ENCODE measurements around the gene PEX14. TPM values are rescaled to one million over a fixed set of nuclear protein-coding genes. Genes with fewer than 3 reads are reported as not detected.

The PEX14 gene
- total and polyA plus RNA-seq, 5 donors from 2014 or later, result 3.5 to 22.4 (median 4.9) TPM

- Histone ChIP-seq H3K36me3 (ENCODE audit: control insufficient read depth, insufficient read depth, low read length) (peaks cover 3% of the 10 kb centered on the region), H3K27me3 (ENCODE audit: control insufficient read depth, insufficient read depth, low read length) (no peaks in the 10 kb centered on the region), H3K9me3 (ENCODE audit: control insufficient read depth in 2 of 2, low read length in 2 of 2) (no peaks in the 10 kb centered on the region), H3K27ac (ENCODE audit: insufficient read depth, low read length, poor library complexity, severe bottlenecking) (no peak overlapping the region), H3K4me3 (ENCODE audit: low read depth, low read length) (no peak overlapping the region), H3K4me1 (ENCODE audit: control insufficient read depth, insufficient read depth, low read length, poor library complexity, severe bottlenecking) (peaks cover 7% of the 10 kb centered on the region)
- Mint-ChIP-seq H3K36me3 (no peaks in the 10 kb centered on the region), H3K4me3 (no peak overlapping the region), H3K27ac (no peak overlapping the region), H3K4me1 (peaks cover 0 to 5% (median under 1%) of the 10 kb centered on the region in 4 donors), H3K27me3 (no peaks in the 10 kb centered on the region), H3K9me3 (no peaks in the 10 kb centered on the region)
- no peak for DNase-seq
- no peak for ATAC-seq (ENCODE audit: low read depth in 2 of 2)
These were observed 167.2 kb downstream of the PEX14 start for GRCh38 chr1:10641976-10642375.

DNA sequence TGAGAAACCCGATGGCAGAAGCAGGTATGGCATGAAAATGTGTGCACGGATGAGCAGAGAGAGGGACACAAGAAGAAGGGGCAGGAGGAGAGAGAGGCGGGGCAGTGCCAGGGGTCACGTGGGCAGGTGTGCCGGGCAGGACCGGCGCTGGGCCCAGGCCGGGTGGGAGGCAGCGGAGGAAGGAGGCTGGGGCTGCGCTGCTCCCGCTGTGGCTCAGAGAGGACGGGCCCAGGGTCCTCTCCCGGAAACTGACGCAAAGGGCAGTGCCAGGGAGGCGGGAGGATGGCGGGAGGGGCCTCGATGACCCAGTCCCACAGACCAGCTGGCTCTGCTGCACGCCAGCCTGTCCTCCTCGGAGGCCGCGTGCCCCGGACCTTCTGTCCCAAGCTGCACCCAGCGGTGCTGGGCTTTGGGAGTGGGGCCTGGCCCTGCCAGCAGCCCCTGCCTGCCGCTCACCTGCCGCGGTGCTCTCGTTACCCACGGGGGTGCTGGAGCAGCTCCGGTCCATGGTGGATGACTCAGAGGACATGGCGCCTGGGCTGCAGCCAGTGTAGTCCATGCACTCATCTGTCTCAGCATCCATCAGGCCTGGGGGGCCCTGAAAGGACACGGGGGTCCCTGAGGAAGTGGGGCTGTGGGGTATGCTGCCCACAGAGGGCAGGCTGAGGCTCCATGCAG lies 167.8 kb downstream of the PEX14 start:
- Mint-ChIP-seq H3K36me3 (no peaks in the 10 kb centered on the region), H3K4me3 (no peak overlapping the region), H3K27ac (peak overlapping the region in 1 of 3 donors; percentile 56), H3K4me1 (peaks cover 0 to 4% (median 0%) of the 10 kb centered on the region in 4 donors), H3K9me3 (no peaks in the 10 kb centered on the region), H3K27me3 (no peaks in the 10 kb centered on the region)
- Histone ChIP-seq H3K9me3 (ENCODE audit: control insufficient read depth in 2 of 2, low read length in 2 of 2) (no peaks in the 10 kb centered on the region), H3K27ac (ENCODE audit: insufficient read depth, low read length, poor library complexity, severe bottlenecking) (no peak overlapping the region), H3K4me1 (ENCODE audit: control insufficient read depth, insufficient read depth, low read length, poor library complexity, severe bottlenecking) (peaks cover 7% of the 10 kb centered on the region), H3K27me3 (ENCODE audit: control insufficient read depth, insufficient read depth, low read length) (no peaks in the 10 kb centered on the region), H3K36me3 (ENCODE audit: control insufficient read depth, insufficient read depth, low read length) (peaks cover 3% of the 10 kb centered on the region), H3K4me3 (ENCODE audit: low read depth, low read length) (no peak overlapping the region)
- DNase-seq (no peak), ATAC-seq (ENCODE audit: low read depth in 2 of 2) (no peak)

GRCh38 chr1:10643607-10644306 lies 169.0 kb downstream of the PEX14 start:
- H3K27ac ChIP-seq (ENCODE audit: insufficient read depth, low read length, poor library complexity, severe bottlenecking), result no peak overlapping the region
- ATAC-seq (ENCODE audit: low read depth in 2 of 2) (no peak), DNase-seq (no peak)
- no peaks in the 10 kb centered on the region for H3K27me3 Mint-ChIP-seq
- H3K9me3 ChIP-seq (ENCODE audit: control insufficient read depth in 2 of 2, low read length in 2 of 2), result no peaks in the 10 kb centered on the region
- H3K36me3 Mint-ChIP-seq, result no peaks in the 10 kb centered on the region
- H3K36me3 ChIP-seq (ENCODE audit: control insufficient read depth, insufficient read depth, low read length), result peaks cover 3% of the 10 kb centered on the region
- no peak overlapping the region for H3K27ac Mint-ChIP-seq
- H3K27me3 ChIP-seq (ENCODE audit: control insufficient read depth, insufficient read depth, low read length), result no peaks in the 10 kb centered on the region
- no peaks in the 10 kb centered on the region for H3K4me1 ChIP-seq (ENCODE audit: control insufficient read depth, insufficient read depth, low read length, poor library complexity, severe bottlenecking)
- no peak overlapping the region for H3K4me3 Mint-ChIP-seq
- no peaks in the 10 kb centered on the region for H3K9me3 Mint-ChIP-seq
- H3K4me1 Mint-ChIP-seq, result no peaks in the 10 kb centered on the region
- H3K4me3 ChIP-seq (ENCODE audit: low read depth, low read length), result no peak overlapping the region

DNA sequence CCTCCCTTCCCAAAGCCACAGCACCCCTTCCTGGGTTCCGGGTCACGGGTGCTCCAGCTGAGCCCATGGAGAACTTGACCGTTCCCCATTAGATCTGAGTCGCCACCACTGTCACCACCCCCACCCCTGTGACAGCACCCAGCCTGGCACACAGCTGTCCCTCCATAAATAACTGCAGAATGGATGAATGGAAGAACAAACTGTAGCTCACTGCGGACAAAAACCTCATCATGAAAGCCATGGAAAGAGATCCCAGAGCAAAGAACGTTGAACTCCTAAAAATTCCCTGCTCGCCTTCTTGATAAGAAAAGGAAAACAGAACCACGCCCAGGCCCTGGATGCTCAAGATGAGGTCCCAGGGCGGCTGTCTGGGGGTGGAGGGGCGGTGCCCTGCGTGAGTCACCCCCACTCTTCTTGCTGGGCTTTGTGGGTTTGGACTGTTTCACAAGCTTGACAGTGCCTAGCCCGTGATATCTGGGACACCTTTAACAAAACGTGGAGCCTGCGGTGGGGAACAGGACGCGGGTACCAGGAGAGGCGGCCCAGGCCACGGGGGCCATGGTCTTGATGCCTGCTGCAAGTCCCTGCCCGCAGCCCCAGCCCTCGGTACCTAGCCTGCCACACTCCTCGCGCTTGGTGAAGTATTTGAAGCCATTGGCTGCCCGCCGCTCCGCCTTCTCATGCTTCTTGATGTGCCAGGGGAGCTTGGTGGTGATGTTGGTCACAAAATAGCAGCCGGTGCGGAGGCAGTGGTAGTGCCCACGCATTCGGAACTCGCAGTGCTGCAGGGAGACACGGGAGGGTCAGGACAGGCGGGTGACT lies 169.8 kb downstream of the PEX14 start:
- H3K27ac Mint-ChIP-seq, result no peak overlapping the region
- no peak overlapping the region for H3K4me3 Mint-ChIP-seq
- H3K9me3 Mint-ChIP-seq, result no peaks in the 10 kb centered on the region

DNA sequence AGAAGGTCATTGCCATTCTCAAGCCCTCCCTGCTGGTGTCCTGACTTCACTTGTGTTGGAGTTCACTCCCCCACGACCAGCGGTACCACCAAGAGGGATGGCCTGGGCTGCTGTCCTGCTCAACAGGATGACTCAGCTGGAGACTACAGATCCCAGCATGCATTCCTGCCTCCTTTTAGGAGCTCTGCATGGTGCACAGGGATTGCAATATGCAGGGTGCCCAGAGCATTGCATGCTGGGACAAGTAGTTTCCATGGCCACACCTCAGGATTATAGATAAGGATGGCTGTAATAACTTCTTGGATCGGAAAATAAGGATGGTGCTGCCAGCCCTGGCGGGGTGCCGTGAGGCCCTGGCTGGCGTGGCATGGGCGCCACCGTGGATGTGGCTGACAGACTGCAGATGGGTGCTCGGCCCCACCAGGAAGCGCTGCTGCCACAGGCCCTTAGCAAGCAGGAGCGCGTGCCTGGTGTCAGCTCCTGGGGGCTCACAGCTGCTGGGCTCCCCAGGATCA lies 171.7 kb downstream of the PEX14 start:
- Histone ChIP-seq H3K27me3 (ENCODE audit: control insufficient read depth, insufficient read depth, low read length) (no peaks in the 10 kb centered on the region), H3K4me1 (ENCODE audit: control insufficient read depth, insufficient read depth, low read length, poor library complexity, severe bottlenecking) (no peaks in the 10 kb centered on the region), H3K27ac (ENCODE audit: insufficient read depth, low read length, poor library complexity, severe bottlenecking) (no peak overlapping the region), H3K4me3 (ENCODE audit: low read depth, low read length) (no peak overlapping the region), H3K36me3 (ENCODE audit: control insufficient read depth, insufficient read depth, low read length) (peaks cover 3% of the 10 kb centered on the region), H3K9me3 (ENCODE audit: control insufficient read depth in 2 of 2, low read length in 2 of 2) (no peaks in the 10 kb centered on the region)
- no peaks in the 10 kb centered on the region for H3K9me3 Mint-ChIP-seq
- no peak overlapping the region for H3K4me3 Mint-ChIP-seq
- no peaks in the 10 kb centered on the region for H3K27me3 Mint-ChIP-seq
- H3K36me3 Mint-ChIP-seq, result no peaks in the 10 kb centered on the region
- no peak overlapping the region for H3K27ac Mint-ChIP-seq
- DNase-seq (no peak), ATAC-seq (ENCODE audit: low read depth in 2 of 2) (no peak)
- H3K4me1 Mint-ChIP-seq, result no peaks in the 10 kb centered on the region

More for the DNA sequence above, 169.8 kb downstream of the PEX14 start:
- Mint-ChIP-seq H3K36me3 (no peaks in the 10 kb centered on the region), H3K27me3 (no peaks in the 10 kb centered on the region), H3K4me1 (no peaks in the 10 kb centered on the region)
- no peak overlapping the region for H3K27ac ChIP-seq (ENCODE audit: insufficient read depth, low read length, poor library complexity, severe bottlenecking)
- DNase-seq (no peak), ATAC-seq (ENCODE audit: low read depth in 2 of 2) (no peak)
- H3K4me3 ChIP-seq (ENCODE audit: low read depth, low read length), result no peak overlapping the region
- peaks cover 3% of the 10 kb centered on the region for H3K36me3 ChIP-seq (ENCODE audit: control insufficient read depth, insufficient read depth, low read length)
- H3K4me1 ChIP-seq (ENCODE audit: control insufficient read depth, insufficient read depth, low read length, poor library complexity, severe bottlenecking), result no peaks in the 10 kb centered on the region
- no peaks in the 10 kb centered on the region for H3K27me3 ChIP-seq (ENCODE audit: control insufficient read depth, insufficient read depth, low read length)
- no peaks in the 10 kb centered on the region for H3K9me3 ChIP-seq (ENCODE audit: control insufficient read depth in 2 of 2, low read length in 2 of 2)

DNA sequence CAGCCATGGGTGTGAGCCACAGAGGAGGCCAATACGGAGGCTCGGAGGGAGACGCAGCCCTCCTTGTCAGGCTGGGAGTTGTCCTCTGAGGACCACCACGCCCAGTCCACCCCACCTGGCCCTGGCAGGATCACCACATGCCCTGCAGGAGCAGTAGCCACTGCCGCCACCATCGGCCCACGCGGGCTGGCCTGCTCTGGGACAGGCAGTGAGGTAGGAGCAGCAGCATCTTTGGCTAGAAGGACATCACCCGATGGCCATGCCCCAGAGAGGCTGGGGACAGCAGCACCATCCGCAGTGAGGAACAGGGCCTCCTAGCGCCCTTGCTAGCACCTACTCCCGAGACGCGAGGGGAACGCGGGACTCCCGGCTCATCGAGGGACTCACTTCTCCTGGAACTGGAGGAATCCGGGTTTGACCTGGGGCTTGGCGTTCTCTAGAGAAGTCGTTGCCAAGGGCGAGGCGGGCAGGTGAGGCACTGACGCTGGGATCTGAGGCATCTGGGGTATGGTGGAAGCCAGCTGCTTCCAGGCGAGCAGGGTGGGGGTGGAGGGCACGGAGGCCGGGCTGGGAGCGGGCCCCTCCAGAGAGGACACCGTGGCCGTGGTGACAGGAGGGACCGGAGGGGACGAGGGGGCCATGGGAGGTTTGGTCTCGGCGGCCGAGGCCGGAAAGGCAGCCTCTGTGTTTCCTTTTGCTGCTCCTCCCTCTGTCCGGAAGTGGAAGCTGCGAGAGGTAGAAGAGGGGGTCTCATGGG lies 172.8 kb downstream of the PEX14 start:
- no peaks in the 10 kb centered on the region for H3K9me3 Mint-ChIP-seq
- Histone ChIP-seq H3K4me3 (ENCODE audit: low read depth, low read length) (no peak overlapping the region), H3K27ac (ENCODE audit: insufficient read depth, low read length, poor library complexity, severe bottlenecking) (no peak overlapping the region), H3K9me3 (ENCODE audit: control insufficient read depth in 2 of 2, low read length in 2 of 2) (no peaks in the 10 kb centered on the region), H3K27me3 (ENCODE audit: control insufficient read depth, insufficient read depth, low read length) (no peaks in the 10 kb centered on the region), H3K36me3 (ENCODE audit: control insufficient read depth, insufficient read depth, low read length) (peaks cover 3% of the 10 kb centered on the region), H3K4me1 (ENCODE audit: control insufficient read depth, insufficient read depth, low read length, poor library complexity, severe bottlenecking) (no peaks in the 10 kb centered on the region)
- H3K36me3 Mint-ChIP-seq, result no peaks in the 10 kb centered on the region
- DNase-seq (no peak), ATAC-seq (ENCODE audit: low read depth in 2 of 2) (no peak)
- H3K4me3 Mint-ChIP-seq, result no peak overlapping the region
- H3K27ac Mint-ChIP-seq, result no peak overlapping the region
- H3K4me1 Mint-ChIP-seq, result no peaks in the 10 kb centered on the region
- H3K27me3 Mint-ChIP-seq, result no peaks in the 10 kb centered on the region

Data from CD4-positive, CD25-positive, alpha-beta regulatory T cell (primary cell).